ENCODE results near the gene GTF2H2C.

Gene GTF2H2C

GRCh38 chr5:69517763-69518212 lies 42.2 kb upstream of the GTF2H2C start:
- Histone ChIP-seq H3K4me1 (ENCODE audit: low read depth, poor library complexity, severe bottlenecking) (no peaks in the 10 kb centered on the region), H3K36me3 (ENCODE audit: insufficient read depth) (no peaks in the 10 kb centered on the region), H2AFZ (ENCODE audit: low read depth) (no peak overlapping the region), H4K20me1 (ENCODE audit: insufficient read depth) (no peaks in the 10 kb centered on the region), H3K27me3 (ENCODE audit: insufficient read depth, low read depth) (no peaks in the 10 kb centered on the region), H3K4me2 (no peak overlapping the region), H3K79me2 (ENCODE audit: insufficient read depth, low read depth) (no peaks in the 10 kb centered on the region), H3K9ac (no peak overlapping the region), H3K4me3 (IDR thresholded peaks at IDR 0.05; ENCODE audit: insufficient read depth, low read depth, low read length) (no peak overlapping the region), H3K27ac (no peak overlapping the region)
- TF ChIP-seq, protein P1, sequence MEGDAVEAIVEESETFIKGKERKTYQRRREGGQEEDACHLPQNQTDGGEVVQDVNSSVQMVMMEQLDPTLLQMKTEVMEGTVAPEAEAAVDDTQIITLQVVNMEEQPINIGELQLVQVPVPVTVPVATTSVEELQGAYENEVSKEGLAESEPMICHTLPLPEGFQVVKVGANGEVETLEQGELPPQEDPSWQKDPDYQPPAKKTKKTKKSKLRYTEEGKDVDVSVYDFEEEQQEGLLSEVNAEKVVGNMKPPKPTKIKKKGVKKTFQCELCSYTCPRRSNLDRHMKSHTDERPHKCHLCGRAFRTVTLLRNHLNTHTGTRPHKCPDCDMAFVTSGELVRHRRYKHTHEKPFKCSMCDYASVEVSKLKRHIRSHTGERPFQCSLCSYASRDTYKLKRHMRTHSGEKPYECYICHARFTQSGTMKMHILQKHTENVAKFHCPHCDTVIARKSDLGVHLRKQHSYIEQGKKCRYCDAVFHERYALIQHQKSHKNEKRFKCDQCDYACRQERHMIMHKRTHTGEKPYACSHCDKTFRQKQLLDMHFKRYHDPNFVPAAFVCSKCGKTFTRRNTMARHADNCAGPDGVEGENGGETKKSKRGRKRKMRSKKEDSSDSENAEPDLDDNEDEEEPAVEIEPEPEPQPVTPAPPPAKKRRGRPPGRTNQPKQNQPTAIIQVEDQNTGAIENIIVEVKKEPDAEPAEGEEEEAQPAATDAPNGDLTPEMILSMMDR (conservative IDR thresholded peaks at IDR 0.05; ENCODE audit: low read depth, low read length) = no peak

DNA sequence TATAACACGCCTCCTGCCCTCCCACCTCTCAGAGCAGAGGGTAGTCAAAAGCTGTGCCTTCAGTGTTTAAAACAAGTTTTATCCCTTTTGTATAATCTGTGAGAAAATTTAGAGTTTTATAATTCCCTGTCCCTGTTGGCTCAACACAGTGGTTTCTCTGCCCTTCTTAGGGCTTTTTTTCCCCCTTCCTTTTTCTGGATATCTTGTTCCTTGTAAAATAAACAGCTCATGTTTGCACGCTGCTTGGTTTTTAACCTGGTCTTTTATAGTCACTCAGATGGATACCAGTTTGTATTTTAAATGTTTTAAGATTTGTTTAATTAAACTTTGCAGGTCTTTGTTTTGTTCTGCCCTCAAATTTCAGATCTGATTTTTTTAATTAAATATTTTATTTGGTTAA lies 40.7 kb upstream of the GTF2H2C start:
- Histone ChIP-seq H3K27ac (no peak overlapping the region), H3K79me2 (ENCODE audit: insufficient read depth, low read depth) (no peaks in the 10 kb centered on the region), H4K20me1 (ENCODE audit: insufficient read depth) (no peaks in the 10 kb centered on the region), H3K9ac (no peak overlapping the region), H3K36me3 (ENCODE audit: insufficient read depth) (no peaks in the 10 kb centered on the region), H3K4me2 (no peak overlapping the region), H3K4me1 (ENCODE audit: low read depth, poor library complexity, severe bottlenecking) (no peaks in the 10 kb centered on the region), H2AFZ (ENCODE audit: low read depth) (no peak overlapping the region), H3K4me3 (IDR thresholded peaks at IDR 0.05; ENCODE audit: insufficient read depth, low read depth, low read length) (no peak overlapping the region), H3K27me3 (ENCODE audit: insufficient read depth, low read depth) (no peaks in the 10 kb centered on the region)
- TF ChIP-seq, protein P1 (conservative IDR thresholded peaks at IDR 0.05; ENCODE audit: low read depth, low read length) = no peak

- H3K79me2 ChIP-seq (ENCODE audit: insufficient read depth, low read depth) = no peaks in the 10 kb centered on the region
- H3K4me2 ChIP-seq = no peak overlapping the region
- no peak overlapping the region for H3K27ac ChIP-seq
- H4K20me1 ChIP-seq (ENCODE audit: insufficient read depth) = no peaks in the 10 kb centered on the region
- TF ChIP-seq, protein P1 (conservative IDR thresholded peaks at IDR 0.05; ENCODE audit: low read depth, low read length) = no peak
- H3K9ac ChIP-seq = no peak overlapping the region
- H3K36me3 ChIP-seq (ENCODE audit: insufficient read depth) = no peaks in the 10 kb centered on the region
- no peak overlapping the region for H2AFZ ChIP-seq (ENCODE audit: low read depth)
- H3K27me3 ChIP-seq (ENCODE audit: insufficient read depth, low read depth) = no peaks in the 10 kb centered on the region
- no peaks in the 10 kb centered on the region for H3K4me1 ChIP-seq (ENCODE audit: low read depth, poor library complexity, severe bottlenecking)
- H3K4me3 ChIP-seq (IDR thresholded peaks at IDR 0.05; ENCODE audit: insufficient read depth, low read depth, low read length) = no peak overlapping the region
Observed at GRCh38 chr5:69522035-69522434, 38.0 kb upstream of the GTF2H2C start.

DNA sequence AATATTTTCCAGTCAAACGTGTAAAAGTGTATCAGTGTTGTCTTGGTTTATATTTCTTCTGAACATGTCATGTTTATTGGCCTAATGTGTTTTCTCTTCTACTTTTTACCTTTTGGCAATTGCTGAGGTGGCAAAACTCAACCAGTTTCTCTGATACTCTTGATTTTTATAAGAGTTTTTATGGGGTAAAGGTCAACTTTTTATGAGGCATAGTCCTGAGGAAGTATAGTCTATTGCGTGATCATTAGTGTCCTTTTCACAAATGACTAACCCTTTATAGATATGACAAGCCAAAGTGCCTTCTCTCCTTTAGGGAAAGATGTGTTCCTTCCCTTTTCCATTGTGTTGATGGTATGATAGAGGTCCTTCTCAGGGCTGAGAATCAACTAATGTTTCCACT lies 34.5 kb upstream of the GTF2H2C start:
- Histone ChIP-seq H3K27ac (no peak overlapping the region), H3K9ac (no peak overlapping the region), H3K4me3 (IDR thresholded peaks at IDR 0.05; ENCODE audit: insufficient read depth, low read depth, low read length) (no peak overlapping the region), H2AFZ (ENCODE audit: low read depth) (no peak overlapping the region), H3K79me2 (ENCODE audit: insufficient read depth, low read depth) (no peaks in the 10 kb centered on the region), H3K27me3 (ENCODE audit: insufficient read depth, low read depth) (no peaks in the 10 kb centered on the region), H3K4me1 (ENCODE audit: low read depth, poor library complexity, severe bottlenecking) (no peaks in the 10 kb centered on the region), H4K20me1 (ENCODE audit: insufficient read depth) (no peaks in the 10 kb centered on the region), H3K36me3 (ENCODE audit: insufficient read depth) (no peaks in the 10 kb centered on the region), H3K4me2 (no peak overlapping the region)
- TF ChIP-seq, protein P1 (conservative IDR thresholded peaks at IDR 0.05; ENCODE audit: low read depth, low read length) = no peak

Data from KMS-11 (cell line).